Measurements from ENCODE around the gene EGFR.

- TF ChIP-seq EZH2 (IDR thresholded peaks at IDR 0.05; ENCODE audit: borderline replicate concordance, insufficient read depth, low read length, poor library complexity, severe bottlenecking), result no peak
- TF ChIP-seq CTCF (IDR thresholded peaks at IDR 0.05; ENCODE audit: poor library complexity, severe bottlenecking), result no peak
- no peak for TF ChIP-seq MXI1 (conservative IDR thresholded peaks at IDR 0.05; ENCODE audit: poor library complexity, severe bottlenecking)
- TF ChIP-seq, protein P1, sequence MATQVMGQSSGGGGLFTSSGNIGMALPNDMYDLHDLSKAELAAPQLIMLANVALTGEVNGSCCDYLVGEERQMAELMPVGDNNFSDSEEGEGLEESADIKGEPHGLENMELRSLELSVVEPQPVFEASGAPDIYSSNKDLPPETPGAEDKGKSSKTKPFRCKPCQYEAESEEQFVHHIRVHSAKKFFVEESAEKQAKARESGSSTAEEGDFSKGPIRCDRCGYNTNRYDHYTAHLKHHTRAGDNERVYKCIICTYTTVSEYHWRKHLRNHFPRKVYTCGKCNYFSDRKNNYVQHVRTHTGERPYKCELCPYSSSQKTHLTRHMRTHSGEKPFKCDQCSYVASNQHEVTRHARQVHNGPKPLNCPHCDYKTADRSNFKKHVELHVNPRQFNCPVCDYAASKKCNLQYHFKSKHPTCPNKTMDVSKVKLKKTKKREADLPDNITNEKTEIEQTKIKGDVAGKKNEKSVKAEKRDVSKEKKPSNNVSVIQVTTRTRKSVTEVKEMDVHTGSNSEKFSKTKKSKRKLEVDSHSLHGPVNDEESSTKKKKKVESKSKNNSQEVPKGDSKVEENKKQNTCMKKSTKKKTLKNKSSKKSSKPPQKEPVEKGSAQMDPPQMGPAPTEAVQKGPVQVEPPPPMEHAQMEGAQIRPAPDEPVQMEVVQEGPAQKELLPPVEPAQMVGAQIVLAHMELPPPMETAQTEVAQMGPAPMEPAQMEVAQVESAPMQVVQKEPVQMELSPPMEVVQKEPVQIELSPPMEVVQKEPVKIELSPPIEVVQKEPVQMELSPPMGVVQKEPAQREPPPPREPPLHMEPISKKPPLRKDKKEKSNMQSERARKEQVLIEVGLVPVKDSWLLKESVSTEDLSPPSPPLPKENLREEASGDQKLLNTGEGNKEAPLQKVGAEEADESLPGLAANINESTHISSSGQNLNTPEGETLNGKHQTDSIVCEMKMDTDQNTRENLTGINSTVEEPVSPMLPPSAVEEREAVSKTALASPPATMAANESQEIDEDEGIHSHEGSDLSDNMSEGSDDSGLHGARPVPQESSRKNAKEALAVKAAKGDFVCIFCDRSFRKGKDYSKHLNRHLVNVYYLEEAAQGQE (IDR thresholded peaks at IDR 0.05; ENCODE audit: borderline replicate concordance), result no peak
- no peak for TF ChIP-seq POLR2AphosphoS5 (IDR thresholded peaks at IDR 0.05)
- no peak for TF ChIP-seq EP300 (conservative IDR thresholded peaks at IDR 0.05; ENCODE audit: poor library complexity, severe bottlenecking)
- TF ChIP-seq TAF1 (IDR thresholded peaks at IDR 0.05; ENCODE audit: low read depth), result no peak
These were observed 116.0 kb downstream of the EGFR start for GRCh38 chr7:55134786-55135185.

Measured in neural cell (in vitro differentiated cells).